SK-N-MC (cell line): Measurements from ENCODE around the gene MAPKAPK3.
"Not testable (repeated sequence)": the region's sequence is repeated elsewhere in the genome, so short reads cannot be mapped to it uniquely, and the experiment has no call there.

Experiments used
- DNase-seq: peaks from one replicate; pipeline ENCODE4 v3.0.0-alpha.2; 2011; ENCODE audit warnings: low read depth, low spot score
- H3K27ac ChIP-seq: fragments of 200-600 bp; sonication (generic); 2 replicates; pipeline ENCODE4 v1.5.1; 2016; ENCODE audit warnings: mixed run types
- H3K36me3 ChIP-seq: fragments of 200-600 bp; sonication (generic); 2 replicates; pipeline ENCODE4 v1.6.1; 2017; ENCODE audit warnings: antibody characterized with exemption, low read length, mixed read lengths; ENCODE audit not compliant: insufficient read depth
- H3K4me3 ChIP-seq: fragments of 200-600 bp; sonication (generic); 2 replicates; pipeline ENCODE4 v1.5.1; 2016
- H3K9ac ChIP-seq: fragments of 200-600 bp; sonication (generic); 2 replicates; pipeline ENCODE4 v1.8.0; 2017; ENCODE audit warnings: mixed run types, mixed read lengths; ENCODE audit not compliant: insufficient read length
- H3K9me3 ChIP-seq: fragments of 200-600 bp; sonication (generic); 2 replicates; pipeline ENCODE4 v1.6.1; 2017; ENCODE audit warnings: low read depth, mild to moderate bottlenecking, antibody characterized with exemption, low read length, moderate library complexity, mixed read lengths
- EZH2 ChIP-seq: fragments of 200-600 bp; sonication (generic); IDR thresholded peaks from one replicate; pipeline ENCODE4 v1.6.1; 2017; ENCODE audit warnings: antibody characterized with exemption
- FOXP2 ChIP-seq: optimal IDR thresholded peaks from 2 replicates; pipeline ENCODE3; 2011; ENCODE audit warnings: mild to moderate bottlenecking, moderate library complexity; ENCODE audit not compliant: insufficient read depth; ENCODE audit errors: extremely low read length, control extremely low read depth
- POLR2AphosphoS5 ChIP-seq: IDR thresholded peaks from 2 replicates; pipeline ENCODE4 v1.6.1; 2012; ENCODE audit warnings: mild to moderate bottlenecking, low read depth, low read length, borderline replicate concordance

The MAPKAPK3 gene

GRCh38 chr3:50672656-50673055 lies 55.7 kb downstream of the MAPKAPK3 start:
- Histone ChIP-seq H3K4me3 (no peak overlapping the region), H3K9me3 (no peaks in the 10 kb centered on the region), H3K27ac (no peak overlapping the region), H3K36me3 (no peaks in the 10 kb centered on the region), H3K9ac (no peak overlapping the region)
- TF ChIP-seq FOXP2 (no peak), EZH2 (no peak), POLR2AphosphoS5 (no peak)
- DNase-seq, result no peak

DNA sequence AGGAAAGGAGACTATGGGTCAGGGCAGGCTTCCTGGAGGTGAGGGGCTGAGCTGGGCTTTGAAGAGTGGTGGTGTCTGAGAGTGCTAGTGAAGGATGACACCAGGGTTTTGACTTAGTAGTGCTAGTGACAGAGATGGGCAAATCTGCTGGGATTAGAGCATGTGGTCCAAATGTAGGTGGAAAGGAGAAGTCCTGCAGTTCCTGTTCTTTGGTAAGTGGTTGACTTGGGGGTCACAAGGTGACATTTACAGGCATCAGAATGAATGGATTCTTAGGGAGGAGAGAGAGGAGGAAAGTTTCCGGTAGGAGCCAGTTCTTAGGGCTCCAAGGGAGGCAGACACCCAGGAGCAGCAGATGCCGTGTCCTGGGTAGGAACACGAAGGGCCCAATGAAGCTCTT lies 57.0 kb downstream of the MAPKAPK3 start:
- no peak overlapping the region for H3K27ac ChIP-seq
- no peak overlapping the region for H3K4me3 ChIP-seq
- H3K36me3 ChIP-seq, result no peaks in the 10 kb centered on the region
- H3K9ac ChIP-seq, result no peak overlapping the region
- DNase-seq, result no peak
- TF ChIP-seq EZH2 (no peak), POLR2AphosphoS5 (no peak), FOXP2 (no peak)
- H3K9me3 ChIP-seq, result no peaks in the 10 kb centered on the region

- no peak within 1 kb of the TSS for H3K9ac ChIP-seq
- no peak within 1 kb of the TSS for H3K27ac ChIP-seq
- H3K36me3 ChIP-seq, result no peaks in the 10 kb centered on the region
- no peak for DNase-seq
- H3K9me3 ChIP-seq, result no peaks in the 10 kb centered on the region
- TF ChIP-seq FOXP2 (no peak), EZH2 (no peak), POLR2AphosphoS5 (no peak)
- no peak within 1 kb of the TSS; the same call in 1 of the 2 replicates for H3K4me3 ChIP-seq
Observed at GRCh38 chr3:50674349-50675178, 57.6 kb downstream of the MAPKAPK3 start, which contains the start of gene DOCK3. DOCK3 (plus strand) TSS chr3:50674927; CDS start chr3:50675264, 337 bp downstream.

GRCh38 chr3:50675179-50676030 lies 58.5 kb downstream of the MAPKAPK3 start:
- no peak for TF ChIP-seq POLR2AphosphoS5
- no peak for TF ChIP-seq FOXP2
- TF ChIP-seq EZH2, result no peak
- Histone ChIP-seq H3K9me3 (no peaks in the 10 kb centered on the region), H3K27ac (no peak overlapping the region)

GRCh38 chr3:50676031-50676705 lies 59.2 kb downstream of the MAPKAPK3 start:
- no peak overlapping the region for H3K4me3 ChIP-seq
- H3K27ac ChIP-seq, result no peak overlapping the region
- H3K9ac ChIP-seq, result no peak overlapping the region
- no peaks in the 10 kb centered on the region for H3K36me3 ChIP-seq
- H3K9me3 ChIP-seq, result no peaks in the 10 kb centered on the region
- TF ChIP-seq EZH2, result no peak
- no peak for TF ChIP-seq POLR2AphosphoS5
- TF ChIP-seq FOXP2, result no peak
- no peak for DNase-seq

More at GRCh38 chr3:50675179-50676030, 58.5 kb downstream of the MAPKAPK3 start:
- Histone ChIP-seq H3K36me3 (no peaks in the 10 kb centered on the region), H3K4me3 (no peak overlapping the region), H3K9ac (no peak overlapping the region)
- no peak for DNase-seq

DNA sequence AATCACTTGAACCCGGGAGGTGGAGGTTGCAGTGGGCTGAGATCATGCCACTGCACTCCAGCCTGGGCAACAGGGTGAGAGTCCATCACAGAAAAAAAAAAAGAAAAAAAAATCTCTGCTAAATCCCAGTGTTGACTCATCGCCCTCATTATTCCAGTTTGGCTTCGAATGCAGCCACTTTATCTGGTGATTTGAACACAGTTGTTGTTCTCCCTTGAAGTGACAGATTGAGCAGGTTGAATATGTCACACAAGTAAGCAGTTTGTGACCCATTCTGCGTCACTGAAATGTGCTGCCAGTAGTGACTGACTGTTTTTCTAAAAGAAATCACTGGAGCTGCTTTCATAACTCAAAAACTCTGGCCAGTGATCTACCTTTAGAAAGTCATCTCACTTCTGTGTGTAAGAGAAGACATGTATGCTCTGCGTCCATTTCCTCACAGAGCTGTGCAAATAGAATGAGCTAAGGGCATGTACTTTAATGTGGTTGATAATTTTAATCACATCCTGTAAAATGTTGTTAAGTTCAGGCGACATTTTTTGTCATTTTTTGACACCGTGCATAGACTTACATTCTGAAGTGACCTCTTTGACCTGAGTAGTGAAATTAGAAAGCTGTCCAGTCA lies 70.3 kb downstream of the MAPKAPK3 start:
- no peaks in the 10 kb centered on the region for H3K36me3 ChIP-seq
- no peak overlapping the region for H3K27ac ChIP-seq
- H3K9me3 ChIP-seq, result no peaks in the 10 kb centered on the region
- H3K9ac ChIP-seq, result no peak overlapping the region
- no peak for DNase-seq
- H3K4me3 ChIP-seq, result no peak overlapping the region
- TF ChIP-seq EZH2 (no peak), FOXP2 (no peak), POLR2AphosphoS5 (no peak)

DNA sequence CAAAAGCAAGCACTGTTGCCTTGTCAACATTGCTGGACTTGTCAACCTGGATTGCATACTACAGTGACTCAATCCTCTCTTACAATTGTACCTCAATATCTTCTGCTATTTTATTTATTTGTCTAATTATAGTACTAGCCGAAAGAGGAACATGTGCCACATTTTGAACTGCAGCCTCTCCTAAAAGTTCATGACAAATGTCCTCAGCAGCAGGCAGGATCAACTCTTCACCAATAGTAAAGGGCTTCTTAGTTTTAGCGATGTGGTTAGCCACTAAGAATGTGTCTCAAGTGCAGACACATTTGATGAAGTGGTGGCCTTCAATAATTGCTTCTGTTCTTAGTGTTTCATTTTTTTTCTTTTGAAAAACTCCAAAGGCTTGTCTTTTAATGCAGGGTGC lies 71.0 kb downstream of the MAPKAPK3 start:
- no peaks in the 10 kb centered on the region for H3K36me3 ChIP-seq
- no peak for TF ChIP-seq FOXP2
- TF ChIP-seq POLR2AphosphoS5, result no peak
- no peak for TF ChIP-seq EZH2
- H3K27ac ChIP-seq, result no peak overlapping the region
- no peak for DNase-seq
- H3K9me3 ChIP-seq, result no peaks in the 10 kb centered on the region
- no peak overlapping the region for H3K4me3 ChIP-seq
- H3K9ac ChIP-seq, result no peak overlapping the region

- not testable (repeated sequence) for H3K36me3 ChIP-seq, DNase-seq, H3K27ac ChIP-seq, H3K9me3 ChIP-seq, H3K4me3 ChIP-seq, H3K9ac ChIP-seq
Observed at GRCh38 chr3:50688602-50689001, 71.7 kb downstream of the MAPKAPK3 start.
